Gastroesophageal sphincter (tissue), 4 donors: Measurements from ENCODE around the gene ABI3BP. TPM values are rescaled to one million over a fixed set of nuclear protein-coding genes. Genes with fewer than 3 reads are reported as not detected.

Source experiments
- ATAC-seq: fragments of 150-250 bp; one replicate; pipeline ENCODE4 v1.9.1; 2016; ENCODE audit warnings: mild to moderate bottlenecking, moderate library complexity
- H3K27ac ChIP-seq, 4 donors: fragments of 200-600 bp; sonication (generic) in 3 of 4; 1 replicate in 3 of 4; 2 replicates in 1 of 4; pipeline ENCODE4 v1.5.1; 2016 to 2019
- H3K27me3 ChIP-seq: fragments of 200-600 bp; sonication (generic); one replicate; pipeline ENCODE4 v1.5.1; 2019
- H3K36me3 ChIP-seq, 2 donors: fragments of 200-600 bp; sonication (generic); one replicate each; pipeline ENCODE4 v1.5.1; 2019; ENCODE audit warnings: control low read depth in 1 of 2
- H3K4me1 ChIP-seq, 3 donors: fragments of 200-600 bp; sonication (generic); 1 replicate in 2 of 3; 2 replicates in 1 of 3; pipeline ENCODE4 v1.5.1; 2016 to 2019; ENCODE audit warnings: control low read depth in 2 of 3
- H3K4me3 ChIP-seq, 2 donors: fragments of 200-600 bp; sonication (generic); one replicate each; pipeline ENCODE4 v1.5.1; 2019; ENCODE audit warnings: mild to moderate bottlenecking in 1 of 2, moderate library complexity in 1 of 2
- H3K9me3 ChIP-seq, 3 donors: fragments of 200-600 bp; sonication (generic); one replicate each; pipeline ENCODE4 v1.5.1; 2017 to 2019; ENCODE audit warnings: control low read depth in 2 of 3
- EP300 ChIP-seq: sonication (generic); formaldehyde crosslinking; IDR thresholded peaks from one replicate; pipeline ENCODE4 v1.6.1; 2017; ENCODE audit warnings: antibody characterized with exemption, mild to moderate bottlenecking
- POLR2A ChIP-seq, 2 donors: fragments of 450-650 bp; IDR thresholded peaks; one replicate each; pipeline ENCODE4 v1.6.1; 2017; ENCODE audit warnings: antibody characterized with exemption in 2 of 2, mild to moderate bottlenecking in 2 of 2, moderate library complexity in 1 of 2
- POLR2AphosphoS5 ChIP-seq: sonication (generic); formaldehyde crosslinking; IDR thresholded peaks from one replicate; pipeline ENCODE4 v1.6.1; 2017; ENCODE audit warnings: antibody characterized with exemption
- WGBS, 2 donors: methylation state at CpG; one replicate each; pipeline ENCODE4 v1.1.5; 2018; ENCODE audit warnings: low coverage in 1 of 2; 5-methylcytosine and 5-hydroxymethylcytosine counted together
- total RNA-seq, 4 donors: library from RNA; depleted of rRNA; stranded (reverse); fragments of >200 nt; gene quantifications; one replicate each; pipeline ENCODE4 v1.1.0, GENCODE V29; 2016
- TF ChIP-seq, protein P1 (sequence below), 4 experiments: fragments of 200-600 bp in 2 of 4; fragments of 450-650 bp in 2 of 4; sonication (generic) in 1 of 4; IDR thresholded peaks; one replicate each; pipeline ENCODE4 v1.5.1; 2017 to 2019; ENCODE audit warnings: antibody characterized with exemption in 4 of 4, mild to moderate bottlenecking in 2 of 4, moderate library complexity in 2 of 4

The ABI3BP gene
- total RNA-seq, 4 donors from 2014 or later, result 59.6 to 158 (median 99.9) TPM

DNA sequence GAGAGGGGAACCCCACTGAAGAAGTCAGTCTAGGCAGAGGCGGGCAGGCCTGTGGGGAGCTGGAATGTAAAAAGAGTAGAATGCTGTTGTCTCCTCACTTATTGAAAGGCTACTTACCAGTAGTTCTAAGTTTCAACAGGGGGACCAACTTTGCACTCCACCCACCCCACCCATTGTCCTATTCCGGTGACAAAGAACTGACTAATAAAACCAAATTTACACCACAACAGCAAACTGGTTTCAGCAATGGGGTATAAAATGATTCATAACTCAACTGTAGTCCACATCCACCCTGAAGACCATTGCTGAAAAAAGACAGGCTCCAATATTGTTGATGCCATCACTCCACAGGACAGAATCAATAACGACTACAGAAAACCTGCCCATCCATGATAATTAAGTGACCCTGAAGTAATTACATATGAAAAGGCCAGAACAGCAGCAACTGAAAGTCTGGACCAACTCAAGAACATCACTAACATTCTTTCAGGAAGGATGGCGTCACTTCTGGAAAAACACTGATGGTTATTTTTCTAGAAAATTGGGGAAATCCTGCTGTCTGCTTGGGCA is 80.2 kb downstream of the ABI3BP start:
- peaks cover 0 to 13% (median 0%) of the 10 kb centered on the region in 3 donors for H3K4me1 ChIP-seq
- H3K36me3 ChIP-seq, result no peaks in the 10 kb centered on the region
- no peak overlapping the region for H3K27ac ChIP-seq
- no peaks in the 10 kb centered on the region for H3K9me3 ChIP-seq
- no peak for ATAC-seq
- WGBS, 2 donors, result 84 to 100% methylated on average over 2 to 3 of the region's 4 CpGs
- H3K4me3 ChIP-seq, result no peak overlapping the region
- TF ChIP-seq POLR2AphosphoS5 (no peak), EP300 (no peak), POLR2A (IDR thresholded peaks at IDR 0.05) (no peak)
- TF ChIP-seq, protein P1, sequence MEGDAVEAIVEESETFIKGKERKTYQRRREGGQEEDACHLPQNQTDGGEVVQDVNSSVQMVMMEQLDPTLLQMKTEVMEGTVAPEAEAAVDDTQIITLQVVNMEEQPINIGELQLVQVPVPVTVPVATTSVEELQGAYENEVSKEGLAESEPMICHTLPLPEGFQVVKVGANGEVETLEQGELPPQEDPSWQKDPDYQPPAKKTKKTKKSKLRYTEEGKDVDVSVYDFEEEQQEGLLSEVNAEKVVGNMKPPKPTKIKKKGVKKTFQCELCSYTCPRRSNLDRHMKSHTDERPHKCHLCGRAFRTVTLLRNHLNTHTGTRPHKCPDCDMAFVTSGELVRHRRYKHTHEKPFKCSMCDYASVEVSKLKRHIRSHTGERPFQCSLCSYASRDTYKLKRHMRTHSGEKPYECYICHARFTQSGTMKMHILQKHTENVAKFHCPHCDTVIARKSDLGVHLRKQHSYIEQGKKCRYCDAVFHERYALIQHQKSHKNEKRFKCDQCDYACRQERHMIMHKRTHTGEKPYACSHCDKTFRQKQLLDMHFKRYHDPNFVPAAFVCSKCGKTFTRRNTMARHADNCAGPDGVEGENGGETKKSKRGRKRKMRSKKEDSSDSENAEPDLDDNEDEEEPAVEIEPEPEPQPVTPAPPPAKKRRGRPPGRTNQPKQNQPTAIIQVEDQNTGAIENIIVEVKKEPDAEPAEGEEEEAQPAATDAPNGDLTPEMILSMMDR (IDR thresholded peaks at IDR 0.05), result no peak
- H3K27me3 ChIP-seq, result no peaks in the 10 kb centered on the region

DNA sequence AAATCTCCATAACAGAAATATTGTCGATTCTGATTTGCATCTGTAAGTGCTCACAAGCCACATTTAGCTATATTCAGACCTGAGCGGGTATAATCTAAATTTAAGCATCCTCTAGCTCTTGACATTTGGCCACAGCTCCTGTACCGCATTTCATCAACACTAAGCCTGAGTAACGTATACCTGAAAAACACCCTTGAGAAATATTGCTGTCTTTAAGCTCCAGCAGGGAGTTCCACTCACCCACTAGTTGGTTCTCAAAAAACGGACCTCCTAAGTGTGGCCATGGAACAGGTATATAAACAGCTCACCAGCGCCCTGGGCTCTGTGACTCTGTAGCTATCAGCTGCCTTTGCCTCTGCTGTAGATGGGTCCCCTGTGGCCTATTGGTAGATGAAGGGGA is 80.7 kb downstream of the ABI3BP start:
- ATAC-seq, result no peak
- TF ChIP-seq, protein P1 (IDR thresholded peaks at IDR 0.05), result no peak
- TF ChIP-seq POLR2A (IDR thresholded peaks at IDR 0.05) (no peak), POLR2AphosphoS5 (no peak), EP300 (no peak)
- H3K4me1 ChIP-seq, result peaks cover 0 to 13% (median 0%) of the 10 kb centered on the region in 3 donors
- H3K4me3 ChIP-seq, result no peak overlapping the region
- no peak overlapping the region for H3K27ac ChIP-seq
- no peaks in the 10 kb centered on the region for H3K27me3 ChIP-seq
- 92 to 98% methylated on average over 4 to 6 of the region's 6 CpGs for WGBS, 2 donors
- no peaks in the 10 kb centered on the region for H3K36me3 ChIP-seq
- no peaks in the 10 kb centered on the region for H3K9me3 ChIP-seq

DNA sequence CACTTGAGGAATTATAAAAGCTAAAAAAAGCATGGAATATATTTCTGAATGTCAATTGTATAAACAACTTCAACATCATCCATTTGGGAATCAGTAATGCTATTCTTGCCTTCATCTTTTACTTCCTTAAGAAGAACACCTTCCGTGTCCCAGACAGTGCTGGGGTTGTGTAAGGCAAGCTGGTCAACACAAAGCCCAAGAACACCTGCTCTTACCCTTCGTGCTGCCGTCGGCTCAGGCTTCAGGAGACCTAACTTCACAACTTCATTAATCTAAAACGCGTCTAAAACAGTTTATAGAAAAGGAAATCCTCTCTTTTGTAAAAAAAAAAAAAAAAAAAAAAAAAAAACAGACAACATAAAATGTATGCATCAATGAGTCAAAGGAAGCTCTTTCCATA is 81.3 kb downstream of the ABI3BP start:
- Histone ChIP-seq H3K4me3 (no peak overlapping the region), H3K27ac (no peak overlapping the region), H3K9me3 (no peaks in the 10 kb centered on the region), H3K36me3 (no peaks in the 10 kb centered on the region), H3K27me3 (no peaks in the 10 kb centered on the region), H3K4me1 (peaks cover 0 to 13% (median 0%) of the 10 kb centered on the region in 3 donors)
- 80 to 86% methylated on average over 1 of the region's 6 CpGs for WGBS, 2 donors
- TF ChIP-seq, protein P1 (IDR thresholded peaks at IDR 0.05), result no peak
- no peak for TF ChIP-seq EP300
- TF ChIP-seq POLR2A (IDR thresholded peaks at IDR 0.05), result no peak
- ATAC-seq, result no peak

DNA sequence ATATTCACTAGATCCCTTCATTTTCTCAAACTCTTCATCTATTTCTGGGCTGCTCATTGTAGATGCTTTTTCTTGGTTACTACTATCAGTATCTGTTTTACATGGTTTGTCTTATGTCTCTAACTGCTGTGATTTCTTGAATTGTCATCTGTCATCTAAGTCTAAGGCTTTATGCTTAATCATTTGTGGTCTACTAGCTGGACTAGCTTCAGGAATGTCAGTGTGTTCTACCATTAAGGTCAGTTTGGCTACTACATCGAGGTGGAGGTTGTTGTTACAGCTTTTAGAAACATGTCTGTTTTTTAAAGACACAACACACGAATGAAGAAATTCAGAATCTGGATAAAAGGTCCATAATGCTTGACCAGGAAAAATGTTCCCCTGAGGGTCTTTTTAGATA is 82.2 kb downstream of the ABI3BP start:
- Histone ChIP-seq H3K9me3 (no peaks in the 10 kb centered on the region), H3K36me3 (no peaks in the 10 kb centered on the region), H3K27me3 (no peaks in the 10 kb centered on the region), H3K27ac (no peak overlapping the region), H3K4me1 (peaks cover 0 to 8% (median 0%) of the 10 kb centered on the region in 3 donors), H3K4me3 (no peak overlapping the region)
- 75 to 79% methylated on average over 2 of the region's 2 CpGs for WGBS, 2 donors
- no peak for ATAC-seq
- TF ChIP-seq POLR2AphosphoS5 (no peak), POLR2A (IDR thresholded peaks at IDR 0.05) (no peak), EP300 (no peak)
- TF ChIP-seq, protein P1 (IDR thresholded peaks at IDR 0.05), result no peak

DNA sequence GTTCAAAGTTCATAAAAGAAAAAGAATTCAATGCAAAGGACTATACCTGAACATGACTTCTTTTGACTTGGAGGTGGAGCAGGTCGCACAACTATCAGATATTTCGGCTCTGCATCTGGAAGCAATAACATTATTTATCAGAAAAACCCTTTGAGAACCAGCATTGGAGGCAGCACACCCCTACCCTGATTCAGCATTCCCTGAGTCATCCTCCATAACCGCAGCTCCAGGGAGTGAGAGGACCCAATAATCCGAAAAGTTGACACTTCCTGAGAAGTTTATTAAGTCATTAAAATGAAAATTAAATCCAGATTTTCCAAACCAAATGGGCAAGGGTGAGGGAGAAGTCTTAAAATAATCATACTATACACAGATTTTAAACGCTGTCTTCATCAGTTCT is 90.6 kb downstream of the ABI3BP start:
- Histone ChIP-seq H3K27me3 (no peaks in the 10 kb centered on the region), H3K4me1 (peaks cover 0 to 14% (median 0%) of the 10 kb centered on the region in 3 donors), H3K9me3 (no peaks in the 10 kb centered on the region), H3K27ac (no peak overlapping the region), H3K4me3 (no peak overlapping the region), H3K36me3 (peaks cover 0 to 15% of the 10 kb centered on the region in 2 donors)
- TF ChIP-seq POLR2AphosphoS5, result no peak
- TF ChIP-seq EP300, result no peak
- TF ChIP-seq POLR2A (IDR thresholded peaks at IDR 0.05), result no peak
- ATAC-seq, result no peak
- WGBS, 2 donors, result 69 to 85% methylated on average over 5 of the region's 5 CpGs
